SK-N-SH treated with all-trans-retinoic acid at 6 μM for 48 hours (cell line): ENCODE results near the gene CABP1.

Source experiments
- ATAC-seq: fragments of 200-7000 bp; cut with Tn5 transposase; 3 replicates; pipeline ENCODE4 v1.9.1; 2020; ENCODE audit warnings: mild to moderate bottlenecking, moderate library complexity
- ARNTL ChIP-seq: fragments of 450-650 bp; formaldehyde crosslinking; IDR thresholded peaks from 2 replicates; pipeline ENCODE4 v1.5.0; 2020; ENCODE audit warnings: low read depth, mild to moderate bottlenecking, moderate library complexity, borderline replicate concordance
- BACH2 ChIP-seq: fragments of 250-450 bp; sonication (Bioruptor Pico); IDR thresholded peaks from 2 replicates; pipeline ENCODE4 v1.9.0; 2021; ENCODE audit warnings: mild to moderate bottlenecking, borderline replicate concordance
- ESRRG ChIP-seq: fragments of 250-450 bp; sonication (Bioruptor Pico); IDR thresholded peaks from 2 replicates; pipeline ENCODE4 v1.6.1; 2021; ENCODE audit warnings: mild to moderate bottlenecking
- GLIS3 ChIP-seq: fragments of 250-450 bp; sonication (Bioruptor Pico); IDR thresholded peaks from 2 replicates; pipeline ENCODE4 v1.5.0; 2020; ENCODE audit warnings: mild to moderate bottlenecking, moderate library complexity
- ISL1 ChIP-seq: fragments of 250-450 bp; sonication (Bioruptor Pico); IDR thresholded peaks from 2 replicates; pipeline ENCODE4 v2.1.2; 2022; ENCODE audit warnings: mild to moderate bottlenecking, moderate library complexity
- OSR1 ChIP-seq: fragments of 250-450 bp; sonication (Bioruptor Pico); IDR thresholded peaks from 2 replicates; pipeline ENCODE4 v1.8.0; 2022; ENCODE audit warnings: moderate library complexity, mild to moderate bottlenecking, inconsistent platforms
- PPARA ChIP-seq: fragments of 250-450 bp; sonication (Bioruptor Pico); IDR thresholded peaks from 2 replicates; pipeline ENCODE4 v1.5.0; 2020; ENCODE audit warnings: mild to moderate bottlenecking, borderline replicate concordance
- RARB ChIP-seq: fragments of 250-450 bp; sonication (Bioruptor Pico); IDR thresholded peaks from 2 replicates; pipeline ENCODE4 v1.8.0; 2021; ENCODE audit warnings: mild to moderate bottlenecking, moderate library complexity
- SNAI2 ChIP-seq: fragments of 250-450 bp; sonication (Bioruptor Pico); IDR thresholded peaks from 2 replicates; pipeline ENCODE4 v1.5.0; 2020; ENCODE audit warnings: mild to moderate bottlenecking, moderate library complexity
- TCF4 ChIP-seq: fragments of 250-450 bp; sonication (Bioruptor Pico); IDR thresholded peaks from 2 replicates; pipeline ENCODE4 v1.8.0; 2021; ENCODE audit warnings: mild to moderate bottlenecking, moderate library complexity, borderline replicate concordance
- TOX ChIP-seq: fragments of 250-450 bp; sonication (Bioruptor Pico); IDR thresholded peaks from 2 replicates; pipeline ENCODE4 v1.8.0; 2021; ENCODE audit warnings: mild to moderate bottlenecking, moderate library complexity, borderline replicate concordance
- ZC3H10 ChIP-seq: fragments of 250-450 bp; sonication (Bioruptor Pico); IDR thresholded peaks from 2 replicates; pipeline ENCODE4 v1.5.1; 2021; ENCODE audit warnings: mild to moderate bottlenecking, moderate library complexity
- ZFP3 ChIP-seq: fragments of 250-450 bp; sonication (Bioruptor Pico); IDR thresholded peaks from 2 replicates; pipeline ENCODE4 v1.5.0; 2020; ENCODE audit warnings: mild to moderate bottlenecking, moderate library complexity
- ZFP30 ChIP-seq: fragments of 450-650 bp; formaldehyde crosslinking; IDR thresholded peaks from 2 replicates; pipeline ENCODE4 v1.5.0; 2022; ENCODE audit warnings: mild to moderate bottlenecking, moderate library complexity
- ZNF565 ChIP-seq: fragments of 450-650 bp; formaldehyde crosslinking; conservative IDR thresholded peaks from 2 replicates; pipeline ENCODE4 v1.5.0; 2020; ENCODE audit warnings: low read depth, mild to moderate bottlenecking, moderate library complexity
- ZNF70 ChIP-seq: fragments of 450-650 bp; formaldehyde crosslinking; IDR thresholded peaks from 2 replicates; pipeline ENCODE4 v1.5.0; 2020; ENCODE audit warnings: mild to moderate bottlenecking, moderate library complexity
- ZNF8 ChIP-seq: fragments of 450-650 bp; formaldehyde crosslinking; IDR thresholded peaks from 2 replicates; pipeline ENCODE4 v1.5.0; 2020; ENCODE audit warnings: mild to moderate bottlenecking, moderate library complexity
- TF ChIP-seq, protein P1 (sequence below): fragments of 250-450 bp; sonication (Bioruptor Pico); IDR thresholded peaks from 2 replicates; pipeline ENCODE4 v1.5.0; 2020; ENCODE audit warnings: mild to moderate bottlenecking, moderate library complexity
- TF ChIP-seq, protein P2 (sequence below): fragments of 250-450 bp; sonication (Bioruptor Pico); IDR thresholded peaks from 2 replicates; pipeline ENCODE4 v1.5.1; 2021; ENCODE audit warnings: mild to moderate bottlenecking, moderate library complexity
- TF ChIP-seq, protein P3 (sequence below): fragments of 250-450 bp; sonication (Bioruptor Pico); IDR thresholded peaks from 2 replicates; pipeline ENCODE4 v1.5.1; 2020; ENCODE audit warnings: low read depth, mild to moderate bottlenecking, moderate library complexity
- TF ChIP-seq, protein P4 (sequence below): fragments of 250-450 bp; sonication (Bioruptor Pico); IDR thresholded peaks from 2 replicates; pipeline ENCODE4 v1.8.0; 2020; ENCODE audit warnings: mild to moderate bottlenecking, moderate library complexity, borderline replicate concordance
- TF ChIP-seq, protein P5 (sequence below): fragments of 250-450 bp; sonication (Bioruptor Pico); IDR thresholded peaks from 2 replicates; pipeline ENCODE4 v1.8.0; 2021; ENCODE audit warnings: low read depth, mild to moderate bottlenecking, moderate library complexity, borderline replicate concordance

The CABP1 gene

DNA sequence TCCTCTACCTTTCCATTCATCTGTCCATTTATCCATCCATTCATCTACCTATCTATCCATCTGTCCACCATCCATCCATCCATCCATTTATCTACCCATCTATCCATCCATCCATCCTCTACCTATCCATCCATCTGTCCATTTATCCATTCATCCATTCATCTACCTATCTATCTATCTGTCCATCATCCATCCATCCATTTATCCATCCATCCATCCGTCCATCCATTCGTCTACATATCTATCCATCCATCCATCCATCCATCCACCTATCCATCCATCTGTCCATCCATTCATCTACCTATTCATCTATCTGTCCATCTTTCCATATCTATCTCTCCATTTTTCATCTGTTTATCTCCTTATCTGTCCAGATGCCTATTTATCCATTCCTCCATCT lies 21.0 kb downstream of the CABP1 start:
- TF ChIP-seq SNAI2 (CRISPR knock-in tag) (no peak), ZNF8 (CRISPR knock-in tag) (no peak), BACH2 (CRISPR knock-in tag) (no peak), GLIS3 (CRISPR knock-in tag) (no peak), RARB (CRISPR knock-in tag) (no peak), ISL1 (no peak), ZNF70 (CRISPR knock-in tag) (no peak)
- TF ChIP-seq, protein P1, sequence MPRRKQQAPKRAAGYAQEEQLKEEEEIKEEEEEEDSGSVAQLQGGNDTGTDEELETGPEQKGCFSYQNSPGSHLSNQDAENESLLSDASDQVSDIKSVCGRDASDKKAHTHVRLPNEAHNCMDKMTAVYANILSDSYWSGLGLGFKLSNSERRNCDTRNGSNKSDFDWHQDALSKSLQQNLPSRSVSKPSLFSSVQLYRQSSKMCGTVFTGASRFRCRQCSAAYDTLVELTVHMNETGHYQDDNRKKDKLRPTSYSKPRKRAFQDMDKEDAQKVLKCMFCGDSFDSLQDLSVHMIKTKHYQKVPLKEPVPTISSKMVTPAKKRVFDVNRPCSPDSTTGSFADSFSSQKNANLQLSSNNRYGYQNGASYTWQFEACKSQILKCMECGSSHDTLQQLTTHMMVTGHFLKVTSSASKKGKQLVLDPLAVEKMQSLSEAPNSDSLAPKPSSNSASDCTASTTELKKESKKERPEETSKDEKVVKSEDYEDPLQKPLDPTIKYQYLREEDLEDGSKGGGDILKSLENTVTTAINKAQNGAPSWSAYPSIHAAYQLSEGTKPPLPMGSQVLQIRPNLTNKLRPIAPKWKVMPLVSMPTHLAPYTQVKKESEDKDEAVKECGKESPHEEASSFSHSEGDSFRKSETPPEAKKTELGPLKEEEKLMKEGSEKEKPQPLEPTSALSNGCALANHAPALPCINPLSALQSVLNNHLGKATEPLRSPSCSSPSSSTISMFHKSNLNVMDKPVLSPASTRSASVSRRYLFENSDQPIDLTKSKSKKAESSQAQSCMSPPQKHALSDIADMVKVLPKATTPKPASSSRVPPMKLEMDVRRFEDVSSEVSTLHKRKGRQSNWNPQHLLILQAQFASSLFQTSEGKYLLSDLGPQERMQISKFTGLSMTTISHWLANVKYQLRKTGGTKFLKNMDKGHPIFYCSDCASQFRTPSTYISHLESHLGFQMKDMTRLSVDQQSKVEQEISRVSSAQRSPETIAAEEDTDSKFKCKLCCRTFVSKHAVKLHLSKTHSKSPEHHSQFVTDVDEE (CRISPR knock-in tag), result no peak
- TF ChIP-seq, protein P2, sequence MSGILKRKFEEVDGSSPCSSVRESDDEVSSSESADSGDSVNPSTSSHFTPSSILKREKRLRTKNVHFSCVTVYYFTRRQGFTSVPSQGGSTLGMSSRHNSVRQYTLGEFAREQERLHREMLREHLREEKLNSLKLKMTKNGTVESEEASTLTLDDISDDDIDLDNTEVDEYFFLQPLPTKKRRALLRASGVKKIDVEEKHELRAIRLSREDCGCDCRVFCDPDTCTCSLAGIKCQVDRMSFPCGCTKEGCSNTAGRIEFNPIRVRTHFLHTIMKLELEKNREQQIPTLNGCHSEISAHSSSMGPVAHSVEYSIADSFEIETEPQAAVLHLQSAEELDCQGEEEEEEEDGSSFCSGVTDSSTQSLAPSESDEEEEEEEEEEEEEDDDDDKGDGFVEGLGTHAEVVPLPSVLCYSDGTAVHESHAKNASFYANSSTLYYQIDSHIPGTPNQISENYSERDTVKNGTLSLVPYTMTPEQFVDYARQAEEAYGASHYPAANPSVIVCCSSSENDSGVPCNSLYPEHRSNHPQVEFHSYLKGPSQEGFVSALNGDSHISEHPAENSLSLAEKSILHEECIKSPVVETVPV (CRISPR knock-in tag), result no peak
- TF ChIP-seq, protein P3, sequence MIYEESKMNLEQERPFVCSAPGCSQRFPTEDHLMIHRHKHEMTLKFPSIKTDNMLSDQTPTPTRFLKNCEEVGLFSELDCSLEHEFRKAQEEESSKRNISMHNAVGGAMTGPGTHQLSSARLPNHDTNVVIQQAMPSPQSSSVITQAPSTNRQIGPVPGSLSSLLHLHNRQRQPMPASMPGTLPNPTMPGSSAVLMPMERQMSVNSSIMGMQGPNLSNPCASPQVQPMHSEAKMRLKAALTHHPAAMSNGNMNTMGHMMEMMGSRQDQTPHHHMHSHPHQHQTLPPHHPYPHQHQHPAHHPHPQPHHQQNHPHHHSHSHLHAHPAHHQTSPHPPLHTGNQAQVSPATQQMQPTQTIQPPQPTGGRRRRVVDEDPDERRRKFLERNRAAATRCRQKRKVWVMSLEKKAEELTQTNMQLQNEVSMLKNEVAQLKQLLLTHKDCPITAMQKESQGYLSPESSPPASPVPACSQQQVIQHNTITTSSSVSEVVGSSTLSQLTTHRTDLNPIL (CRISPR knock-in tag), result no peak
- TF ChIP-seq, protein P4, sequence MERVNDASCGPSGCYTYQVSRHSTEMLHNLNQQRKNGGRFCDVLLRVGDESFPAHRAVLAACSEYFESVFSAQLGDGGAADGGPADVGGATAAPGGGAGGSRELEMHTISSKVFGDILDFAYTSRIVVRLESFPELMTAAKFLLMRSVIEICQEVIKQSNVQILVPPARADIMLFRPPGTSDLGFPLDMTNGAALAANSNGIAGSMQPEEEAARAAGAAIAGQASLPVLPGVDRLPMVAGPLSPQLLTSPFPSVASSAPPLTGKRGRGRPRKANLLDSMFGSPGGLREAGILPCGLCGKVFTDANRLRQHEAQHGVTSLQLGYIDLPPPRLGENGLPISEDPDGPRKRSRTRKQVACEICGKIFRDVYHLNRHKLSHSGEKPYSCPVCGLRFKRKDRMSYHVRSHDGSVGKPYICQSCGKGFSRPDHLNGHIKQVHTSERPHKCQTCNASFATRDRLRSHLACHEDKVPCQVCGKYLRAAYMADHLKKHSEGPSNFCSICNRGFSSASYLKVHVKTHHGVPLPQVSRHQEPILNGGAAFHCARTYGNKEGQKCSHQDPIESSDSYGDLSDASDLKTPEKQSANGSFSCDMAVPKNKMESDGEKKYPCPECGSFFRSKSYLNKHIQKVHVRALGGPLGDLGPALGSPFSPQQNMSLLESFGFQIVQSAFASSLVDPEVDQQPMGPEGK (CRISPR knock-in tag), result no peak
- TF ChIP-seq, protein P5, sequence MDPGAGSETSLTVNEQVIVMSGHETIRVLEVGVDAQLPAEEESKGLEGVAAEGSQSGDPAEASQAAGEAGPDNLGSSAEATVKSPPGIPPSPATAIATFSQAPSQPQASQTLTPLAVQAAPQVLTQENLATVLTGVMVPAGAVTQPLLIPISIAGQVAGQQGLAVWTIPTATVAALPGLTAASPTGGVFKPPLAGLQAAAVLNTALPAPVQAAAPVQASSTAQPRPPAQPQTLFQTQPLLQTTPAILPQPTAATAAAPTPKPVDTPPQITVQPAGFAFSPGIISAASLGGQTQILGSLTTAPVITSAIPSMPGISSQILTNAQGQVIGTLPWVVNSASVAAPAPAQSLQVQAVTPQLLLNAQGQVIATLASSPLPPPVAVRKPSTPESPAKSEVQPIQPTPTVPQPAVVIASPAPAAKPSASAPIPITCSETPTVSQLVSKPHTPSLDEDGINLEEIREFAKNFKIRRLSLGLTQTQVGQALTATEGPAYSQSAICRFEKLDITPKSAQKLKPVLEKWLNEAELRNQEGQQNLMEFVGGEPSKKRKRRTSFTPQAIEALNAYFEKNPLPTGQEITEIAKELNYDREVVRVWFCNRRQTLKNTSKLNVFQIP (CRISPR knock-in tag), result no peak
- no peak for ATAC-seq

DNA sequence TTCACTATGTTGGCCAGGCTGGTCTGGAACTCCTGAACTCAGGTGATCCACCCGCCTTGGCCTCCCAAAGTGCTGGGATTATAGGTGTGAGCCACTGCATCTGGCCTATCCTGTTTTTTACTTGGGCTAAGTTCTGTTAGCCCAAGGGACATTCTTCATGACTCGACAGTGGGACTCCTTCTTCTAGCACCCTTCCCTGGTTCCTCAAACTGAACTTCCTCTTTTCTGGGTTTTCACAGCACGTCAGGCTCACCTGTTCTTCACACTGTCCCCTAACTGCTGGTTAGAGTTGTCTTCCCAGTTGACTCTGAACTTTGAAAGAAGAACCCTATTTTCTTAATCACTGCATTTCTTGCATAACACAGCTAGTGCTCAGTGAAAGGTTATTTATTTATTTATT lies 22.5 kb downstream of the CABP1 start:
- ATAC-seq, result no peak
- TF ChIP-seq SNAI2 (CRISPR knock-in tag), result no peak
- TF ChIP-seq ZFP30 (CRISPR knock-in tag), result no peak

DNA sequence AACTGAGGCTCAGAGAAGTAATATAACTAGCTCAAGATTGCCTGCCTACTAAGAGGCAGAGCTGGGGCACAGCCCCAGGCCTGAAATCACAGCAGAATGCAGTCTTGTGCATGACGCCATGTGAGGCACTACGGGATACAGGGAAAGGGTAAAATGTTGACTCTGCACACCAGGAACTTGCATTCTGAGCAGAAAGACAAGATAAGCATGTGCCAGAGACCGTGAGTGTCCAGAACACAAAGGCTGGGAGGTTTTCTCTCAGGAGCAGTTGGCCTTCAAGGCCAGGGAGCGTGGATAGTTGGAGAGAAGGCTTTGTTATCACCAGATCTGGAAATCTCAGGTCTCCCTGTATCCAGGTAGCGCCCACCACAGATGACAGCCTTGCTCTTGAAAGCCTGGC lies 23.3 kb downstream of the CABP1 start:
- no peak for ATAC-seq
- no peak for TF ChIP-seq GLIS3 (CRISPR knock-in tag)
- TF ChIP-seq ESRRG (CRISPR knock-in tag), result no peak
- TF ChIP-seq, protein P1 (CRISPR knock-in tag), result no peak
- TF ChIP-seq PPARA (CRISPR knock-in tag), result no peak
- TF ChIP-seq TCF4, result no peak
- no peak for TF ChIP-seq OSR1
- TF ChIP-seq ISL1, result no peak
- TF ChIP-seq, protein P3 (CRISPR knock-in tag), result no peak
- no peak for TF ChIP-seq TOX (CRISPR knock-in tag)
- TF ChIP-seq ZNF565, result no peak
- TF ChIP-seq, protein P5 (CRISPR knock-in tag), result no peak
- no peak for TF ChIP-seq ARNTL (CRISPR knock-in tag)
- no peak for TF ChIP-seq ZC3H10
- TF ChIP-seq SNAI2 (CRISPR knock-in tag), result no peak
- TF ChIP-seq ZNF70 (CRISPR knock-in tag), result no peak
- TF ChIP-seq ZFP3, result no peak
